ENCODE data around the gene TREML1. TPM values are rescaled to one million over a fixed set of nuclear protein-coding genes. Genes with fewer than 3 reads are reported as not detected.

Gene TREML1
- polyA plus RNA-seq, 1 of the 3 experiments (the other 2 are of a cell fraction): not detected

- Histone ChIP-seq H3K9ac (no peak overlapping the region), H3K4me2 (no peak overlapping the region), H4K20me1 (ENCODE audit: insufficient read depth) (no peaks in the 10 kb centered on the region), H3K27ac (ENCODE audit: low read depth in 2 of 2, low read length in 1 of 2) (no peak overlapping the region), H3K36me3 (replicated peaks in 1 of 2; ENCODE audit: control insufficient read depth in 1 of 2, insufficient read depth in 2 of 2, low read length in 1 of 2) (no peaks in the 10 kb centered on the region), H3K79me2 (ENCODE audit: insufficient read depth) (no peaks in the 10 kb centered on the region), H3K4me3 (ENCODE audit: low read depth in 2 of 2, low read length in 1 of 2) (no peak overlapping the region), H3K4me1 (ENCODE audit: control insufficient read depth in 1 of 2, insufficient read depth in 2 of 2, low read depth in 1 of 2, low read length in 1 of 2) (no peaks in the 10 kb centered on the region), H3K27me3 (ENCODE audit: insufficient read depth) (no peaks in the 10 kb centered on the region), H3F3A (replicated peaks; ENCODE audit: insufficient read depth) (no peaks in the 10 kb centered on the region), H3K9me2 (no peaks in the 10 kb centered on the region), H2AFZ (ENCODE audit: low read depth) (no peak overlapping the region), H3K9me3 (no peaks in the 10 kb centered on the region)
- TF ChIP-seq NFIC (IDR thresholded peaks at IDR 0.05; ENCODE audit: borderline replicate concordance) (no peak), TAF1 (IDR thresholded peaks at IDR 0.05; ENCODE audit: borderline replicate concordance, low read depth, low read length) (no peak), MXI1 (IDR thresholded peaks at IDR 0.05; ENCODE audit: low read depth, low read length) (no peak), EZH2phosphoT487 (IDR thresholded peaks at IDR 0.05; ENCODE audit: borderline replicate concordance, low read depth) (no peak), REST (IDR thresholded peaks at IDR 0.05; ENCODE audit: low read depth, low read length) (no peak), GATA2 (CRISPR knock-in tag; IDR thresholded peaks at IDR 0.05) (no peak), SIN3A (IDR thresholded peaks at IDR 0.05; ENCODE audit: borderline replicate concordance, low read depth, low read length) (no peak), ZBTB33 (IDR thresholded peaks at IDR 0.05; ENCODE audit: borderline replicate concordance, low read depth) (no peak), POLR2AphosphoS5 (IDR thresholded peaks at IDR 0.05; ENCODE audit: low read depth, low read length) (no peak), EP300 (IDR thresholded peaks at IDR 0.05; ENCODE audit: borderline replicate concordance in 1 of 2, low read depth in 1 of 2, low read length in 1 of 2) (no peak), SMC3 (IDR thresholded peaks at IDR 0.05; ENCODE audit: low read depth, low read length) (no peak), NRF1 (IDR thresholded peaks at IDR 0.05; ENCODE audit: low read depth, low read length) (no peak), YY1 (IDR thresholded peaks at IDR 0.05; ENCODE audit: low read depth) (no peak), RFX5 (IDR thresholded peaks at IDR 0.05; ENCODE audit: low read length) (no peak)
- TF ChIP-seq, protein P1, sequence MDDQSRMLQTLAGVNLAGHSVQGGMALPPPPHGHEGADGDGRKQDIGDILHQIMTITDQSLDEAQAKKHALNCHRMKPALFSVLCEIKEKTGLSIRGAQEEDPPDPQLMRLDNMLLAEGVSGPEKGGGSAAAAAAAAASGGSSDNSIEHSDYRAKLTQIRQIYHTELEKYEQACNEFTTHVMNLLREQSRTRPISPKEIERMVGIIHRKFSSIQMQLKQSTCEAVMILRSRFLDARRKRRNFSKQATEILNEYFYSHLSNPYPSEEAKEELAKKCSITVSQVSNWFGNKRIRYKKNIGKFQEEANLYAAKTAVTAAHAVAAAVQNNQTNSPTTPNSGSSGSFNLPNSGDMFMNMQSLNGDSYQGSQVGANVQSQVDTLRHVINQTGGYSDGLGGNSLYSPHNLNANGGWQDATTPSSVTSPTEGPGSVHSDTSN (IDR thresholded peaks at IDR 0.05): no peak
- no peak for DNase-seq
- CTCF ChIA-PET: no interaction called here
- POLR2A ChIA-PET: no interaction called here
- no CpG with 5 or more reads among the region's 3 CpGs for WGBS (ENCODE audit: low lambda C conversion rate)
Observed at GRCh38 chr6:41160933-41161332, 6.8 kb upstream of the TREML1 start.
